GM19397 (cell line): ENCODE measurements around the gene CNN3.

ENCODE experiments used
- ATAC-seq: cut with Tn5 transposase; IDR thresholded peaks from one replicate; pipeline ENCODE4 v1.9.1; 2021; ENCODE audit warnings: mild to moderate bottlenecking, moderate library complexity; ENCODE audit not compliant: unreplicated experiment

The CNN3 gene

GRCh38 chr1:94925004-94925403, 1.9 kb downstream of the CNN3 start:
- ATAC-seq = no peak

GRCh38 chr1:94922761-94923331, 4.1 kb downstream of the CNN3 start:
- no peak for ATAC-seq

GRCh38 chr1:94921977-94922376, 4.9 kb downstream of the CNN3 start:
- no peak for ATAC-seq

GRCh38 chr1:94920061-94920460, 6.8 kb downstream of the CNN3 start:
- no peak for ATAC-seq

- no peak for ATAC-seq
Observed at GRCh38 chr1:94919241-94920030, 7.5 kb downstream of the CNN3 start.

- no peak for ATAC-seq
Observed at GRCh38 chr1:94917251-94917650, 9.7 kb downstream of the CNN3 start.

GRCh38 chr1:94912263-94913184, 14.4 kb downstream of the CNN3 start:
- no peak for ATAC-seq

GRCh38 chr1:94909486-94909885, 17.4 kb downstream of the CNN3 start:
- no peak for ATAC-seq

- ATAC-seq = no peak
Observed at GRCh38 chr1:94908965-94909364, 17.9 kb downstream of the CNN3 start.

GRCh38 chr1:94908190-94908589, 18.7 kb downstream of the CNN3 start:
- no peak for ATAC-seq

- ATAC-seq = no peak
Observed at GRCh38 chr1:94907136-94907535, 19.8 kb downstream of the CNN3 start.

GRCh38 chr1:94906382-94906781, 20.5 kb downstream of the CNN3 start:
- no peak for ATAC-seq

- no peak for ATAC-seq
Observed at GRCh38 chr1:94905207-94905606, 21.7 kb downstream of the CNN3 start.

GRCh38 chr1:94903280-94904009, 23.5 kb downstream of the CNN3 start:
- ATAC-seq = no peak

GRCh38 chr1:94901841-94902240, 25.1 kb downstream of the CNN3 start:
- ATAC-seq = no peak

- ATAC-seq = no peak
Observed at GRCh38 chr1:94899756-94900155, 27.2 kb downstream of the CNN3 start.

GRCh38 chr1:94898491-94899385, 28.2 kb downstream of the CNN3 start:
- no peak for ATAC-seq

GRCh38 chr1:94895518-94895917, 31.4 kb downstream of the CNN3 start:
- ATAC-seq = no peak

- ATAC-seq = no peak
Observed at GRCh38 chr1:94894630-94895029, 32.3 kb downstream of the CNN3 start.
